Cardiac muscle cell (in vitro differentiated cells and primary cell): ENCODE results near the gene FUT9. TPM values are rescaled to one million over a fixed set of nuclear protein-coding genes. Genes with fewer than 3 reads are reported as not detected.

Experiments used
- DNase-seq, 2 donors: peaks; one replicate each; pipeline versions ENCODE4 v3.0.0 to v3.0.0-alpha.2; 2010 to 2017; ENCODE audit warnings: low read depth in 1 of 2, low spot score in 1 of 2
- H3K27ac ChIP-seq: fragments of 200-600 bp; sonication (generic); 2 replicates; pipeline ENCODE4 v1.5.1; 2016
- H3K27me3 ChIP-seq: fragments of 200-600 bp; sonication (generic); 2 replicates; pipeline ENCODE4 v1.6.0; 2016; ENCODE audit warnings: control low read depth
- H3K36me3 ChIP-seq: fragments of 200-600 bp; sonication (generic); 2 replicates; pipeline ENCODE4 v1.5.1; 2016; ENCODE audit warnings: control low read depth
- H3K4me1 ChIP-seq: fragments of 200-600 bp; sonication (generic); 2 replicates; pipeline ENCODE4 v1.8.1; 2017; ENCODE audit warnings: low read depth, mild to moderate bottlenecking, mixed run types
- H3K4me3 ChIP-seq: fragments of 200-600 bp; sonication (generic); 2 replicates; pipeline ENCODE4 v1.5.1; 2016; ENCODE audit warnings: mild to moderate bottlenecking
- H3K9me3 ChIP-seq: fragments of 200-600 bp; sonication (generic); 2 replicates; pipeline ENCODE4 v1.5.1; 2017; ENCODE audit warnings: low read depth, mild to moderate bottlenecking, control low read depth
- polyA plus RNA-seq: library from polyadenylated mRNA; unstranded; fragments of >200 nt; fragmentation: Nextera tagmentation; extraction: Ambion mirVana; gene quantifications from 2 replicates; pipeline ENCODE4 v1.2.1, GENCODE V29; 2016
- total RNA-seq: library from RNA; depleted of rRNA; stranded (reverse); fragments of >200 nt; gene quantifications from 2 replicates; pipeline ENCODE4 v1.2.3, GENCODE V29; 2016
- TF ChIP-seq, protein P1 (sequence below): IDR thresholded peaks from 2 replicates; pipeline ENCODE4 v1.5.1; 2012; ENCODE audit warnings: low read depth, mild to moderate bottlenecking, low read length

Gene FUT9
- total and polyA plus RNA-seq, 2 experiments from 2014 or later, result not detected

DNA sequence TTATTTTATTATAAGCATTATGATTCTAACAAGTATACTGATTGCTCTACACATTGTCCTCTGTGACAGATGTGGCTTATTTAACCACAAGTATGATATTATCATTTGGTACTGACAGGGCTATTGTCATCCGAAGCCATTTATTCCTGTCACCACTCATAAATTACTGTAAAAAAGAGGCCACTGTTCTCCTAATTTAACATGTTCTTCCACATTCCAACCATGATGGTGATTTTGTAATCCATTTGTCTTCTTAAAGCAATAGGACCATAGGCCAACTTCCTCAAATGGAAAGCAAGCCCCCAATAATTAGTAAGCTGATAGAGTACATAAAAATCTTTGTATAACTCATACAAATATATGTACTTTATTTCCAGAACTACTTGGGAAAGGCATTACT, 50.6 kb downstream of the FUT9 start:
- Histone ChIP-seq H3K9me3 (no peaks in the 10 kb centered on the region), H3K36me3 (no peaks in the 10 kb centered on the region), H3K27me3 (no peaks in the 10 kb centered on the region), H3K27ac (no peak overlapping the region), H3K4me3 (no peak overlapping the region), H3K4me1 (no peaks in the 10 kb centered on the region)
- DNase-seq, result no peak
- TF ChIP-seq, protein P1, sequence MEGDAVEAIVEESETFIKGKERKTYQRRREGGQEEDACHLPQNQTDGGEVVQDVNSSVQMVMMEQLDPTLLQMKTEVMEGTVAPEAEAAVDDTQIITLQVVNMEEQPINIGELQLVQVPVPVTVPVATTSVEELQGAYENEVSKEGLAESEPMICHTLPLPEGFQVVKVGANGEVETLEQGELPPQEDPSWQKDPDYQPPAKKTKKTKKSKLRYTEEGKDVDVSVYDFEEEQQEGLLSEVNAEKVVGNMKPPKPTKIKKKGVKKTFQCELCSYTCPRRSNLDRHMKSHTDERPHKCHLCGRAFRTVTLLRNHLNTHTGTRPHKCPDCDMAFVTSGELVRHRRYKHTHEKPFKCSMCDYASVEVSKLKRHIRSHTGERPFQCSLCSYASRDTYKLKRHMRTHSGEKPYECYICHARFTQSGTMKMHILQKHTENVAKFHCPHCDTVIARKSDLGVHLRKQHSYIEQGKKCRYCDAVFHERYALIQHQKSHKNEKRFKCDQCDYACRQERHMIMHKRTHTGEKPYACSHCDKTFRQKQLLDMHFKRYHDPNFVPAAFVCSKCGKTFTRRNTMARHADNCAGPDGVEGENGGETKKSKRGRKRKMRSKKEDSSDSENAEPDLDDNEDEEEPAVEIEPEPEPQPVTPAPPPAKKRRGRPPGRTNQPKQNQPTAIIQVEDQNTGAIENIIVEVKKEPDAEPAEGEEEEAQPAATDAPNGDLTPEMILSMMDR, result no peak

DNA sequence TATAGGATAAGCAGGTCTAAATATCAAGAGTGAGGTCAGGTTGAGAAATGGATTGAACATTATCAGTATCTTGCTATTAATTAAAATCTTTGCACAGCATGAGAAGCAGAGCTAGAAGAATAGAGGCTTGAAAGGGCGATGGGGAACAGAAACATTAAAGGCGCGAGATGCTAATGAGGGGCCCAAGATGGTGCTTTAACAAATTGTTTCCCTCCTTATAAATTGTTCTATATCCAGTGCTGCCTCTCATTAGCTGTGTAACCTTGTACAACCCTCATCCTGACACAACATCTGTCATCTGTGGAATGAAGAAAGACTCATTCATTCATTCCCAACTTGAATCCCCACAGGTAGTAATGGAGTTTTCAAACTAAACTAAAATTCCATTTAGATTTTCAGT, 57.8 kb downstream of the FUT9 start:
- Histone ChIP-seq H3K27me3 (no peaks in the 10 kb centered on the region), H3K4me3 (no peak overlapping the region), H3K9me3 (no peaks in the 10 kb centered on the region), H3K27ac (no peak overlapping the region), H3K4me1 (no peaks in the 10 kb centered on the region), H3K36me3 (no peaks in the 10 kb centered on the region)
- no peak for DNase-seq
- TF ChIP-seq, protein P1, result no peak

DNA sequence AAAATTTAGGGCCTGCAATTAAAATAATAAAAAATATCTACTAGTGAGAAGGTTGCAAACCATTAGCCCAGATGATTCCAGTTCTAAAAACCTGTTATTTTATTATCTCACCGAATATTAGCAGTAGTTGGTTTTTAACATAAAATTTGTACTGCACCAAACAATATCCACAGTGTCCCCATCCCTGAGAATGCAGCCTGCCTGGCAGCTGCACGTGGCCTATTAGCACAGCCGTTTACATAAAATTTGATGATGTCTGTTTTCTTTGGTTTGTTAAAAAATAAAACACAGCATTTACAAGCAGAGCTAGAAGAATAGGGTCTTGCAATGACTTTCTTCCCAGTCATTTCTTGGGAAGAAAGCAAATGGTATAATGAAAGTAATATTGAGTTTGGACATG, 58.2 kb downstream of the FUT9 start:
- H3K27me3 ChIP-seq, result no peaks in the 10 kb centered on the region
- DNase-seq, result no peak

DNA sequence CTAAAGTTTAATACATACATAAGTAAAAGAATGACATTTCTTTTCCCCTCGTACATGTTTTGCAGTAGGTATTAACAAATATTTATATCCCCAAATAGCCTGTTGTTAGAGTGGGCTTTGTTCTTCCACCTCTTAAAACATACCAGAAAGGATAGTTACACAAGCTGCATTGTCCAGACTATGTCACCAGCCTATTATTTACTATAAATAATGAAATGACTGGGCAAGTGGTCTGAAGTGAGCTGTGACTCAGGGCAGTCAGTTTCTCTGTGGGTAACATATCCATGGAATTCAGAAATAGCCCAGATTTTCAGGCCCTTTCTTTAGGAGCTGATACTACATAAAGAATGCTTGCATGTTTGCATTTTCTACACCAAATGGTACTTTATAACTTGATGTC, 60.1 kb downstream of the FUT9 start:
- no peak overlapping the region for H3K4me3 ChIP-seq
- no peaks in the 10 kb centered on the region for H3K27me3 ChIP-seq
- no peaks in the 10 kb centered on the region for H3K36me3 ChIP-seq
- no peaks in the 10 kb centered on the region for H3K4me1 ChIP-seq
- DNase-seq, result no peak
- TF ChIP-seq, protein P1, result no peak
- H3K9me3 ChIP-seq, result no peaks in the 10 kb centered on the region
- H3K27ac ChIP-seq, result no peak overlapping the region

More for the DNA sequence above, 58.2 kb downstream of the FUT9 start:
- no peaks in the 10 kb centered on the region for H3K9me3 ChIP-seq
- H3K27ac ChIP-seq, result no peak overlapping the region
- no peaks in the 10 kb centered on the region for H3K36me3 ChIP-seq
- TF ChIP-seq, protein P1, result no peak
- no peaks in the 10 kb centered on the region for H3K4me1 ChIP-seq
- H3K4me3 ChIP-seq, result no peak overlapping the region

DNA sequence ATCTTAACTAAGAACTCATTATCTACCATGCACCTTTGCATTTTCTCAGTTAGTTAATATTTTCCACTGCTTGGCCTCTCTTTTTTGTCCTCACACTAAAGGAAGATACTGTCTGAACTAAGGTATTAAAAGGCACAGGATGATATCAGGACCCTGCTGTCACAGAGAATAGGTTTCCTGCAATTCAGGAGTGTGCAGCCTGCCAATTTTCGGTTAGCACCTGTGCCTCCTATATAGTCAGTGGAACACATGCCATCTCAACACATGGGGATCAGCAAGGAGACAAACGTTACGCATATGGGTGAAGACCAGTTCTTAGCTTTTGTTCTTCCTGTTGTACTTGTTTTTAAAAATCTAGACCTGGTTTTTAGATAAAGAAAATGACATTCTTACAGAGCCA, 71.0 kb downstream of the FUT9 start:
- DNase-seq, result no peak
- TF ChIP-seq, protein P1, result no peak
- no peaks in the 10 kb centered on the region for H3K36me3 ChIP-seq
- no peak overlapping the region for H3K4me3 ChIP-seq
- no peak overlapping the region for H3K27ac ChIP-seq
- no peaks in the 10 kb centered on the region for H3K4me1 ChIP-seq
- no peaks in the 10 kb centered on the region for H3K9me3 ChIP-seq
- H3K27me3 ChIP-seq, result no peaks in the 10 kb centered on the region

DNA sequence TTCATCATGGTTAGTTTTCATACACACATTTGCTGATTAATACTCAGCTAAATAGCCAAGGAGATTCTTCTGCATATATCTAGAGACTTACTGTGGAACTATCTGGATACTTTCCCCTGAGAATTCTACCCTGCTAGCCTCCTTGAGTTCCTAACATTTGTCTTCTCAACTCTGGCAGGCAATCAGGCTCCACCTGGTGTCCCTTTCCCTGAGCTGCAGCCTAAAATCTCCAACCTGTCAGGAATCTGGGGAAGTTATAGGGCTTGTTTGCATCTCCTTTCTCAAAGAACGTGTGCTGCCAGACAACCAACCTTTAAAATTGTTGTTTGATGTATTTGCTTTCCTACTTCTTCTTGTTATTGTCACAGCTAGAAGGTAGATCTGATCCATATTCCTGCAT, 73.4 kb downstream of the FUT9 start:
- Histone ChIP-seq H3K4me1 (no peaks in the 10 kb centered on the region), H3K27me3 (no peaks in the 10 kb centered on the region), H3K9me3 (no peaks in the 10 kb centered on the region), H3K27ac (no peak overlapping the region), H3K4me3 (no peak overlapping the region), H3K36me3 (no peaks in the 10 kb centered on the region)
- TF ChIP-seq, protein P1, result no peak
- peak in 1 of 2 donors; percentile 37 for DNase-seq
